Measurements from ENCODE around the gene PRSS50.
"Not testable (repeated sequence)": the region's sequence is repeated elsewhere in the genome, so short reads cannot be mapped to it uniquely, and the experiment has no call there.

The PRSS50 gene, protein sequence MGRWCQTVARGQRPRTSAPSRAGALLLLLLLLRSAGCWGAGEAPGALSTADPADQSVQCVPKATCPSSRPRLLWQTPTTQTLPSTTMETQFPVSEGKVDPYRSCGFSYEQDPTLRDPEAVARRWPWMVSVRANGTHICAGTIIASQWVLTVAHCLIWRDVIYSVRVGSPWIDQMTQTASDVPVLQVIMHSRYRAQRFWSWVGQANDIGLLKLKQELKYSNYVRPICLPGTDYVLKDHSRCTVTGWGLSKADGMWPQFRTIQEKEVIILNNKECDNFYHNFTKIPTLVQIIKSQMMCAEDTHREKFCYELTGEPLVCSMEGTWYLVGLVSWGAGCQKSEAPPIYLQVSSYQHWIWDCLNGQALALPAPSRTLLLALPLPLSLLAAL

DNA sequence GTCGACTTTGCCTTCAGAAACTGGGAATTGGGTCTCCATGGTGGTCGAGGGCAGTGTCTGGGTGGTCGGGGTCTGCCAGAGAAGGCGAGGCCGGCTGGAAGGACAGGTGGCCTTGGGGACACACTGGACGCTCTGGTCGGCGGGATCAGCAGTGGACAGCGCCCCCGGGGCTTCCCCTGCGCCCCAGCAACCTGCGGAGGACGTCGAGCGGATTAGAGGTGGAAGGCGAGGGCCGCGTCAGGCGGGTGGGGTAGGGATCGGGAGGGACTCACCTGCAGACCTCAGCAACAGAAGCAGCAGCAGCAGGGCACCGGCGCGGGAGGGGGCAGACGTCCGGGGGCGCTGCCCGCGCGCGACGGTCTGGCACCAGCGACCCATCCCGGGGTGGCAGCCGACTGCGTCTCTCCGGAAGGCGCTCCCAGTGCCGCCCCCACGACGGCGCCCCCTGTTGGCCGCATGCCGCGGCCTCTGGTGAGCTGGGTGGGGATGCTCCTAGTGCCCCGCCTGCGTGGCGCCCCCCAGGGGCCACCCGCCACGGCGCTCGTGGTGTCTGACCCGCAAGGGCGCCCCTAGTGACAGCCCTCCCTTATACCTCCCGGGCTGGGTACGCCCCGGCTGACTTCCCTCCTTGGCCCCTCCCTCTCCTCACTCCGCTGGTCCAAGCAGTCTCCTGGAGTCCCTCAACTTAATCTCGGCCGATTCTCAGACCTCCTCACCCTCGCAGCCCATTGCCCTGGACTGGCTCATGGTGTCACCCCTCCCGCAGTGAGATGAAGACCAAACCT, at the start of gene PRSS50:
Gene PRSS50, minus strand, starts transcription at position 423 of the 785 bp plus-strand sequence. Its CDS starts 45 bp downstream, at position 378.
- no peak for DNase-seq

DNA sequence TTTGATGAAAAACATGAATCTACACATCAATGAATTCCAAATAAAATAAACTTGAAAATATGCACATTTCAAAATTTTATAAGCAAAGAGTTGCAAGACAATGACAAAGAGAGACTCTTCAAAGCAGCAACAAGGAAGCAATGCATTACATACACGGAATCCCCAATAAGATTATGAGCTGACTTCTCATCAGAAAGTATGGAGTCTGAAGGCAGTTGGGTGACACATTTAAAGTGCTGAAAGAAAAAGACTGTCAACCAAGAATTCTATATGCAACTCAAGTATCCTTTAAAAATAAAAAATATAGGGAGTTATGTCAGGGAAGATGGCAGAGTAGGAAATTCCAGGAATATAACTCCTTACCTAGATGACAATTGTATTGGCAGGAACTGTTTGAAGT, 46.5 kb upstream of the PRSS50 start:
- DNase-seq, result no peak

DNA sequence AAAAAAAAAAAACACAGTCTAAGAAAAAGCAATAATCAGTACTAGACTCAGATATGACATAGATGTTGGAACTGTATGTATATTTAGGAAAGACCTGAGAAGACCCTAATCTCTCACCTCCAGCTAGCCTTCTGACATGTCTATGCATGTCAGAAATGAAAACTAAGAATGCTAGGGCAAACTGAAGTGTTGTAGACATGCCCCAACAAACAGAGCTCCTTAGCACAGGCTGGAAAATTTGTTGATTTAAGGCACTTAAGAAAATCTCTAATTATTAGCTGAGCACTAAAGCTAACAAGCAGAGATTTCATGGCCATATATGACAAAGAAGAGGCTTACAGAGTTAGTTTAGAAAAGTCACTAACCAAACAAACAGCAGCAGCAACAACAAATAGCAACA, 45.5 kb upstream of the PRSS50 start:
- DNase-seq, result no peak

DNA sequence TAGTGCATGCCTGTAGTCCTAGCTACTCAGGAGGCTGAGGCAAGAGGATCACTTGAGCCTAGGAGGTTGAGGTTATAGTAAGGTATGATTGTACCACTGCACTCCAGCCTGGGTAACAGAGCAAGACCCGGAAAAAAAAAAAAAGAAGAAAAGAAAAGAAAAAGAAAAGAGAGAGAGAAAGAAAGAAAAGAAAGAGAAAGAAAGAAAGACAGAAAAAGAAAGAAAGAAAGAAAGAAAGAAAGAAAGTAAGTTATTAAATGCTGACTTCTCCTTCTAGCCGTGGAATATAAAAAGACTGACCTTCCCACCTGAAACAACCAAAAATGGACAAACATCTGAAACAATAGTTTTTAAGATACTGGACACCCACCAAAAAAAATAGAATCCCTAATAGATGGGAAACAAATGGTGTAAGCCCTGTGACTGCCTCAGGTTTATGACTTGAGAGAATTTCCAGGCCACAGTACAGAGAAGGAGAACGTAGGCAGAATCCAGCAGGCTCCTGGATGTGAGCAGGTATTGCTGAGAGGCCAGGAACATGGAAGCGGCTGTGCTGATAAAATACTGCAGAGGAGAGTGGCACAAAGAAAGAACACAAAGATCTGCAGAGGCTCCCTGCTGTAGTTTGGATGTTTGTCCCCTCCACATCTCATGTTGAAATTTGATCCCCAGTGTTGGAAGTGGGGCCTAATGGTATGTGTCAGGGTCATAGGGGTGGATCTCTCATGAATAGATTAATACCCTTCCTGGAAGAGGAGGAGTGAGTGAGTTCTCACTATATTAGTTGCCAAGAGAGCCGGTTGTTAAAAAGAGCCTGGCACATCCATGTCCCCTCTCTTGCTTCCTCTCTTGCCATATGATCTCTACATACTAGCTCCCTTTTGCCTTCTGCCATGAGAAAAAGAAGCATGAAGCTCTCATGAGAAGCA, 41.8 kb upstream of the PRSS50 start:
- DNase-seq, result no peak

DNA sequence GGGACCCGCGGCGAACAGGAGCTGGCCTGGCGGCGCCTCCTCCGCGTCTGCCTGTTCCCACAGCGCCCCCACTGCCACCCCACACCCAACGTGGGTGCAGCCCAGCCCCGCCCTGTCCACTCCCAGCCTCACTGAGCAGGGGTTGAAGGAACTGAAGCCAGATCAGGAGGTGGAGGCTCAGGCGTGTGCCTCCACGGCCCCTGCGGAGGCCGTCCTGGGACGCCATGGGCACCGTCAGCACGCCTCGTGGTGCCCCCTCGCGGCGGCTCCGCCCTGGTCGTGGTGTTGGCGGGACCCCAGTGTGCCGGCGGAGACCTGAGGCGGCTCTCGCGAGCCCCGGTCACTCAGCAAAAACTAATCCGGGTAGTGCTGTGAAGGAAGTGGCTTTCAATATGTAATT, 39.0 kb upstream of the PRSS50 start:
- DNase-seq, result no peak

DNA sequence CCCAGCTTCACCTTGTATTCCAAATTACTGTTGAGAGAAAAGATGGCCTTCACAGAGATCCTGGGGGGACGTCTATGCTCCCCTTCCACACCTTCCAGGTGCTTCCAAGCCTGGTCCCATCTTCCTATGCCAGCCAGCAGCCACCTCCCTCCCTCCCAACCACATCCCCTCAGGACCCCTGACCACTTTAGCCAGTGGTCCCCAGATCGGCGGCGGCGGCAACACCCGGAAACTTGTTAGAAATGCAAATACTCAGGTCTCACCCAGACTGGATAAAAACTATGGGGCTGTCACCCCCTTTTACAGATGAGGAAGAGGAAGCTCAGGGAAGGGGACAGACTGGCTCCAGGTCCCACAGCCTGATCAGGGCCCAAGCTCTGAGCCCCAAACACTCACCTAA, 38.0 kb upstream of the PRSS50 start:
- DNase-seq, result no peak

DNA sequence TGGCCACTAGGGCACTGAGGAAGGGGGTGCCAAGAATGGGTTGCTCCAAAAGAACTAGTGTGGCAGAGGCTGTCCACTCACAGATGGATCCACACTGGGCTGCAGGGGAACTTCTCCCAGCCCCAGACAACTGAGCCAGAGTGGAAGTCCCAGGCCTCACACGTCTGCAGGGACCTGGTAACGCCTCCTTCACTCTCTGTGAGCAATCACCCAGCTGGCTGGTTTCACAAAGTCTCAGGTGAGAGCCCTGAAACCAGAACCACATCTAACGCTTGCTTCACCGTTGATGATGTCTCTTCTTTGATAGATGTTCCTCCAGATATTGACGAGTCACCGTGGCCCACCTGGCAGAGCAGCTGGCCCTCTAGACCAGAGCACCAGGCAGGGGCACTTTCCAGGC, 35.5 kb upstream of the PRSS50 start:
- DNase-seq, result not testable (repeated sequence)

DNA sequence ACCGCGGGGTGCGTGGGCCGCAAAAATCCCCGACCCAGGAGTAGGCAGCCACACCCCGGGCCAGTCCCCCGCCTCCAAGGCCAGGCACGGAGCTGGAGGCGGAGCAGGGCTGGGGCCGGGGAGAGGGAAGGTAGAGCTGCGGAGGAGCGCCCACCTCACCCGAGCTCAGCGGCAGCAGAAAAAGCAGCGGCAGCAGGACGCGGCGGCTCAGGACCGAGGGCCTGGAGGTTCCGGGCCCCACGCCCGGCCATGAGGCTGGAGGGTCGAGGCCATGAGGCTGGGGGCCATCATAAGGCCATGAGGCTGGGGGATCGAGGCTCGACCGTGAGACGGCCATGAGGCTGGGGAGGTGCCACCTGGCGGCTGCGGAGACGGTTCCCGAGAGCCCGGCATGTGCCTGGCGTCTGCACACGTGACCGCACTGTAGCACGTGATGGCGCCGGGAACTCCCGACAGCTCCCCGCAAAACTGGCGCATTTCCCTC, 32.9 kb upstream of the PRSS50 start:
- no peak for DNase-seq

DNA sequence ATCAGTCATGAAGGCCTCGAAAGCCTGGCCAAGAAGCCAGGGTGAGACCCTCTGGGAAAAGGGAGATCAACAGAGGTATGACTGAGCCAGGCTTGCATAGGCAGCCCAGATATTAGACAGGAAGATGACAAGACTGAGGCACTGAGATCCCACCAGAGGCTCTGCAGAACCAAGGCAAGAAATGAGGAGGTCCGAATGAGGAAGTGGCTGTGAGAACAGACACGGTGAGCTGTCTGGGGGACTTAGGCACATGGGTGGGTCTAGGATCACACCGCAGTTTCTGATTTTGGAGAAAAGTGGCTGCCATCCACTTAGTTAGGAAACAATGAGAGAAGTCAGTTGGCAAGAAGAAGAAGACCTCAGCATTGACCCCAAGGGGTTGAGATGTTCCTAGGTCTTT, 31.5 kb upstream of the PRSS50 start:
- DNase-seq, result no peak

DNA sequence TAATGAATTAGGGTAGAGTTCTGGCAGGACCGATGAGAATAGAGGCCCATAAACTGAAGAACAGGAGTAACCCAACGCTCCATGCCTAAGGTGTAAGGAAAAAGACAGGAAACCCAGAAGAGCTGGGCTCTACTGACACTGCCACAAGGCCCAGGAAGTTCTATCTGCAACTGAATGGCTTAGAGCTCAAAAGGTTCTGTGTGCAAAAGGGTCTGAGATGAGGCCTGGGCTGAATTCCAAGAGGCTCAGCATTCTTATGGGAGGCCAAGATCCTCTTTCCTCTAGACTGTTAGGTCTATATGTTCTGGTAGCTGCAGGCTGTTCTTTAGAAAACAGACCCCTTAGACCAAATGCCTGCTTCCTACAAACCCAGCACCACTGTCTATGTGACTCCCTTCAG, 30.5 kb upstream of the PRSS50 start:
- DNase-seq, result no peak

DNA sequence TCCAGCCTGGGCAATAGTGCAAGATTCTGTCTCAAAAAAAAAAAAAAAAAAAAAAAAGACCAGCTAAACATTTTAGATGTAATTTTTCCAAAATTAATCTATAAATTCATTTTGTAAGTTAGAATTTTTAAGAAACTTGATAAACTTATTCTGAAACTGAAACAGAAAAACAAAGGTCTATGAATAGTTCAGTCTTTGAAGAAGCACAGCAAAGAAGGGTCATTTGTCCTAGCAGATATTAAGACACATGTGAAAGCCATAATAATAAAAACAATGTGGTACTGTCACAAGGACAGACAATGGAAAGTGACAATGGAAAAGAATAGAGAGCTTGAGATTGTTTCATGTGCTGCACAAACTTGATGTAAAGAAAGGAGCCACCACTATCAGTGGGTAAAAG, 29.0 kb upstream of the PRSS50 start:
- no peak for DNase-seq

DNA sequence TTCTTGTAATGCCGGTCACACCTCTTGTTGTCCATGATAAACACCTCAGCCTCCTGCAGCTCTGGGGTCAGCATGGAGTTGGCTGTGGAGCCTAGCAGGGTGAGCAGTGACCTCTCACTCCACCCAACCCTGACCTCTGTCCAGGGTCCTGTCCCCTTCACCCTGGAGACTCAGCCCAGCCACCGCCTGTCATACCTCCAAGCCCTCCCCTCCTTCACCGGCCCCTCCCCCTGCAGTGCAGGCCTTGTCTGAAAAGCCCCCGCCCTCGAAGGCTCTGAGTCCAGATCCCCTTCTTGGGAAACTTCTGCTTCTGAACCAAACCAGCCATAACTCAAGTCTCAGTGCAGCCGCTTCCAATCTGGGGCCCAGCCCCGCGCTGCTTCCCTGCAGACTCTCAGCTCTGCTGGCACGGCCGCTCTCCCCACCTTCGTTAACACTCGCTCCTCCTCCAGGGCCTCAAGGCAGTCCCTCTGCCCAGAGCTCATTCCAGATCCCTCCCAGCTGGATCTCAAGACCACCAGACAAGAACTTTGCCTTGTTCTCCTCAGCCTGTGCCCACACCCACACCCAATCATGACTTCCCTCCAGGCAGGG, 25.4 kb upstream of the PRSS50 start:
- no peak for DNase-seq

DNA sequence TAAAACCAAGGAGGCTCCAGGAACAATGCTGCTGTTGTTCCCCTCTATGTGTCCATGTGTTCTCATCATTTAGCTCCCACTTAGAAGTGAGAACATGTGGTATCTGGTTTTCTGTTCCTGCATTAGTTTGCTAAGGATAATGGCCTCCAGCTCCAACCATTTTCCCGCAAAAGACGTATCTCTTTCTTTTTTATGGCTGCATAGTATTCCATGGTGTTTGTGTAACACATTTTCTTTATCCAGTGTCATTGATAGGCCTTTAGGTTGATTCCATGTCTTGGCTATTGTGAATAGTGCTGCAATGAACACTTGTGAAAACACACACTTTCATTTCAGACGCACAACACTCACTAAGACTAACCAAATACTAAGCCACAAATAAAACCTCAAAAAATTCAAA, 21.9 kb upstream of the PRSS50 start:
- not testable (repeated sequence) for DNase-seq

DNA sequence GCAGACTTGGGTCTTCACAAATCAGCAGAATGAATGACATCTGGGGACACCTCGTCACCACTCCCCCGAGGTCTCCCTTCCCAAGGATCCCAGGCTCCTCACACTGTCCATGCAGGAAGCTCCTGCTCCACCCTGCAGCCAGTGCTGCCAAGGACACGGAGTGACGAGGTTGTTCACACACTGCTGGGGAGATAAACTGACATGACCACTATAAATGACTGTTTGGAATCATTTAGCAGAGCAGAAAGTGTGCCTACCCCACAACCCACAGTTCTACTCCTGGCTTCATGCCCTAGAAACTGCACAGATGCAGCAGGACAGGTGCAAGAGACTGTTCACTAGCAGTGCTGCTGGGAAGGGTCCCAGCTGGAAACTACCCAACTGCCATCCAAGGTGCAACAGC, 19.7 kb upstream of the PRSS50 start:
- no peak for DNase-seq

DNA sequence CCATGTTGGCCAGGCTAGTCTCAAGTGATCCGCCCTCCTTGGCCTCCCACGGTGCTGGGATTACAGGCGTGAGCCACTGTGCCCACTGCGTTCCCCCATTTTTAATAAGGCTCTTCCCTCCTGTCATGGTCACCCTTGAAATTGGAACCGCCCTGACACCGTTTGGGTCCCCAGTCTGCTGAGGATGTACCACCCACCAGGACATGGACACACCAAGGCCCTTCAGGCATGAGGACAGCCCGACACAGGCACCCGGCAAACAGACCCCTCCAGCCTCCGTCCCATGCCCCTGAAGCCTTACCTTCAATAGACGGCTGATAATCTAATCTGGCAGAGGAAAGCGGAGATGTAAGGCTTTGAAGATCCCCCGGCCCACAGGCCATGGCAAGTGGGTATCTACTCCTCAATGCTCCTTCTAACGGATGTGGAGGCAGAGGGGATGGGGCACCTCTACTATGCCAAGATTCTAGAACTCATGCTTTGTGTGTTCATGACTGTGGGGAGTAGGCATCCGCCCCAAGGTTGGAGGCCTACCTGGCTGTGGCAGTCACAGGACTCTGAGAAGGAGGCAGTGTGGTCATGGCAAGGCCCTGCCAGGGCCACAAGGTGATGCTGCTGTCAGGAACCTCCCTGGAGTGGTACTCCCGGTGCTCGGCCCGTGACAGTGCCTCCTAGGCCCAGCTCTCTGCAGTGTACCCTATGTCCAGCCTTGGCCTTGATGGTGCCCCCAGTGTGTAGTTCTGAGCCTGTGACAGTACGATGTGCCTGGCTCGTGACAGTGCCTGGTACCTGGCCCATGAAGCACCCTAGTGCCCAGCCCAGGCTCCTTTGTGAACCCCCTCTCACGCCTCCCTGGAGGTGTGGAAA, 18.6 kb upstream of the PRSS50 start:
- DNase-seq, result no peak

DNA sequence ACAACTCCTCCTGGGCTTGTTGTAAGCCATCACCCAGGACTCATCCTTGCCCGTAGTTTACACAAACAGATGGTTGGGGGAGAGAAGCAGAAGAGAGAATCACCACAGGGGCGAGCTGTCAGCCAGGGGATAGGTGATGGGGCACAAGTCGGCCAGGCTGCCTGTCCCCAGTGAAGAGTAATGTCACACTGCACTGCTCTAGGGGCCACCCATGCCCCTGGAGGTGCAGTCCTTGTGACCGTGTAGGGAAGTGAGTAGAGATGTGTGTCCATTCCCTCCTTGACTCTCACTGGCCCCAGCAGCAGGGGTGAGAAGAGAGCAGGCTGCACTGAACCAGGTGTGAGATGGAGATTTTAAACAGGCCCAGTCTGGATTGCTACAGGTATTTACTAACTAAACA, 17.1 kb upstream of the PRSS50 start:
- no peak for DNase-seq

DNA sequence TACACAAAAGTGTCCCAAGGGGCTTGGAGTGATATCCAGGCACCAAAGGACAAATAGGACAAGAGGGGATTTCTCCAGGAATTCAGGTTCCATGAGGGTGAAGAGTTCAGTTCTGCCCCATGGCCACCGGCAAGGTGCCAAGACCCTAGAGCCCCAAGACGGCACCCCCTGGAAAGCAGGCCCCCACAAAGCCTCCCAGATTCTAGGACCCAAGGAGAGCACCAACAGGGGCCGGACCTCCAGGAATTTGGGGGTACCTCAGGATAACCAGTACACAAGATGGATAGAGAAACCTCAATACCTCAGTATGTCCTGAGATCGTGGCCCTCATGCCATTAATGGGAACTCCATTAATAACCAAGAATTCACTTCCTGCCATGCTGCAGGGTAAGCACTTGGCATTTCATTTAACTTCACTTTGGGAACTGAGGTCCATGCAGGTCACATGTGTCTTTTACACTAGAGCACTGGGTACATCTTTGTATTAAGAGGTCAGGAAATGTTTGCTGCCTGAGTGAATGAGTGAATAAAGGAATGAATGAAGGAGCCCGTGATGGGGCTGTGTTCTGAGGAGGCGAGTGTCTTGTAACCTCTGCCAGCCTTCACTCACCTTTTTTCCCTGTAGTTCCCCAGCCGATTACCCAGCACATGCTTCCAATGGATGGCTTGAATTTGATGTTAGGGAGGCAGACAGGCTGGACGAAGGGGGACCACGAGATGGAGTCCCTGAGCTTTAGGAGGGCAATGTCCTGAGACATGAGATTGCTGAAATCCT, 15.5 kb upstream of the PRSS50 start:
- DNase-seq, result no peak

DNA sequence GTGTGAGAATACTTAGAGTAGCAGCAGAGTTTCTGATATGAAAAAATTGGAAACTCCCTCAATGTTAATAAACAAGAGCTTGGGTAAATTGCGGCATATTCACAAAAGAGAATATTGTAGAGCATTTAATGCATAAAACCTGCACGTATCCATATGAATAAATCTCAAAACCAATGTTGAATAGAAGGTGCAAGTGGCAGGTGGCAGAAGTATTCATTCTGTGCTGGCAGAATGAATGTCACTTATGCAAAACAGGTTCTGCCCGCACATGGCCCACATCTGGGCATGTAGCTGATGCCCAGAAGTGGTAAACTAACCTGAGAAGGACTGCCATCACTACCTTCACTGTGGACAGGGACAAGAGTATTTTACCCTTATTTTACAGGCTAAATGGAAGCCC, 14.1 kb upstream of the PRSS50 start:
- no peak for DNase-seq

DNA sequence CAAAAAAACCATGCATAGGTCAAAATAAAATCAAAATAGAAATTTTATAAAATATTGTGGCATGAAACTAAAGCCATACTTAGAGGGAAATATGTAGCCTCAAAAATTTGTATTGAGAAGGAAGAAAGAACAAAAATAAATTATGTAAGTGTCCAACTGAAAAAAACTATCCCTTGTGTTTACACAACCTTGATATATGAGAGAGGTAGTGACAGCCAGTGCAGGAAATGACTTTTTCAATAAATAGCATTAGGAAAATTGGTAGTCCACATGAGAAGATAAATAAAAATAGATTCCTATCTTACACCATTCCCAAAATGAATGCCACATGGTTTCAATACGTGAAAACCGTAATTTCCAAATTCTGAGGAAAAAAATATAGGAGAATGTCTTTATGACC, 13.2 kb upstream of the PRSS50 start:
- no peak for DNase-seq

DNA sequence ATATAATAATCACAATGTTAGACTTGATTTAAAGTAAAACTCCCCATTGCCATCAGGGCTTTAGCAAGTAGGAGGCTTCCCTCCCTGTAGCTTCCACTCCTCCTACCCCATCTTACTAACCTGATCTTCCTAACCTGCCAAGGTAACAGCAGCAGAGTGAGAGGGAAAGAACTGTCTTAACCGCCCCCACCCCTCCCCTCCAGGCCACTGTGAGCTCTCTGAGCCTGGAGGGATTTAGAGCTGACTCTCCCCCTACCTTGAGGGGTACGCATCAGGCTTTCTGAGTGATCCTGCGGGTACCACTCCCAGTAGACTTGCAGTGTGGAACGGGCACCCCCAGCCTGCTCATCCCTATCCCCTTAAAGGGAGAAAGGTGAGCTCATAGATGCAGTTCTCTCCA, 11.4 kb upstream of the PRSS50 start:
- DNase-seq, result no peak
